ENCODE results near the gene CDC42BPG.

CDC42BPG gene

GRCh38 chr11:64854534-64855502, 10.4 kb upstream of the CDC42BPG start:
- H2AFZ ChIP-seq (ENCODE audit: low read length, unreplicated experiment) = no peak overlapping the region
- H3K27me3 ChIP-seq (ENCODE audit: insufficient read depth, low read length) = no peaks in the 10 kb centered on the region
- H3K79me2 ChIP-seq (ENCODE audit: control insufficient read depth, insufficient read depth, low read length, unreplicated experiment) = peaks cover 5% of the 10 kb centered on the region
- peaks cover 10% of the 10 kb centered on the region; the same call in 1 of the 2 replicates for H3K36me3 ChIP-seq (ENCODE audit: insufficient read depth, low read length)
- H3K4me3 ChIP-seq (ENCODE audit: low read depth, low read length) = peak overlapping the region; percentile 48; the same call in 1 of the 2 replicates
- H3K27ac ChIP-seq (ENCODE audit: low read depth, low read length) = peak overlapping the region; percentile 90
- peaks cover 38% of the 10 kb centered on the region for H3K4me1 ChIP-seq (ENCODE audit: control insufficient read depth, insufficient read depth, low read length, unreplicated experiment)

- H2AFZ ChIP-seq (ENCODE audit: low read length, unreplicated experiment) = no peak overlapping the region
- H3K27ac ChIP-seq (ENCODE audit: low read depth, low read length) = peak overlapping the region; percentile 90; the same call in 1 of the 2 replicates
- H3K36me3 ChIP-seq (ENCODE audit: insufficient read depth, low read length) = peaks cover 10% of the 10 kb centered on the region; the same call in 1 of the 2 replicates
- H3K79me2 ChIP-seq (ENCODE audit: control insufficient read depth, insufficient read depth, low read length, unreplicated experiment) = peaks cover 5% of the 10 kb centered on the region
- no peak overlapping the region; the same call in 1 of the 2 replicates for H3K4me3 ChIP-seq (ENCODE audit: low read depth, low read length)
- H3K27me3 ChIP-seq (ENCODE audit: insufficient read depth, low read length) = no peaks in the 10 kb centered on the region
- peaks cover 38% of the 10 kb centered on the region for H3K4me1 ChIP-seq (ENCODE audit: control insufficient read depth, insufficient read depth, low read length, unreplicated experiment)
Measured at GRCh38 chr11:64854157-64854533, 9.7 kb upstream of the CDC42BPG start.

DNA sequence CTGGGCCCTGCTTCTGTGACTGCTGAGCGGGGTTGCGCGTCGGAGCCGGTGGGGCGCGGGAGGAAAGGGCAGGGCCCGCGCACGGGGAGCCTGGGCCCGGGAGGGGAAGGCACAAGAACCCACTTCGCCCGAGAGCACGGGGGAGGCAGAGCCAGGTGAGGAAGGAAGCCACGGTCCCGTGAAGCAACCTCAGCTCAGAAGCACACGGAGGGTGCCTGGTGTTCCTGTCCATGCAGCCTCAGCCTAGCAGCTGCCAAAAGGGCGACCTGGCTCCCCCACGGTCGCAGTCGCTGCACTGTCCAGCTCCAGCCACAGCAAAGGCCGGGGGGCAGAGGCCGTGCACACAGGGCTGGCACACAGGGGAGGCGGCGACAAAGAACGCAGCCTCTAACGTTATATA, 9.3 kb upstream of the CDC42BPG start:
- no peak overlapping the region for H3K27ac ChIP-seq (ENCODE audit: low read depth, low read length)
- H3K4me1 ChIP-seq (ENCODE audit: control insufficient read depth, insufficient read depth, low read length, unreplicated experiment) = peaks cover 35% of the 10 kb centered on the region

DNA sequence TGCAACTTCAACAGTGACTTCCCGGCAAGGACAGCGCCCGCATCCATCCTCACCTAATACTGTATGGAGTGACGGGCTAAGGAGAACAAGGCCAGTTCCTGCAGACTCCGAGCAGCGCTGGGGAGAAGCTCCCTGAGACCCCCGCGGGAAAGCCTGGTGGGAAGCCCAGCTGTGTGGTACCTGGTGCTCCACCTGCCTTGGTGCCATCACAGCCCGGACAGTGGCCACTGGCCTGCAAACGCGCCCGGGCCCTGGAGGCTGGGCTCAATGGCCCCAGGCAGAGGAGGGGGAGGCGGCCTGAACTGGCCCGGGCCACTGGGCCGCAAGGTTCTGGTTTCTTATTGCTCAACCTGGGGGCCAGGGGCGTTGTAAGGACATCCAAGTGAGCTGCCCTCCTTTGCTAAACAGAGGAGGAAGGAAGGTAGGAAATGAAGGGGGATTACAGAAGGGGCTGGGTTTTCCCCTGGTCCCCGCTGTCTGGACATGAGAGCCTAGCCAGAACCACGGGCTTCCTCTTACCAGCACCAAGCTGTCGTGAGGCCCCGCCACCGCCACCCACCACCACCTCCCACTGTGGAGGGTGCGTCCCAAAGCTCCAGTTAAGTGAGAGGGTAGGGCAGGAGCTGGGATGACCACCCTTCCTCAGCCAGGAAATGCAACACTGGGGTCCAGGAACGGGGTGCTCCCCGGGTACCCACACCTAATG, 8.5 kb upstream of the CDC42BPG start:
- Histone ChIP-seq H3K27me3 (ENCODE audit: insufficient read depth, low read length) (no peaks in the 10 kb centered on the region), H3K4me3 (ENCODE audit: low read depth, low read length) (no peak overlapping the region), H3K4me1 (ENCODE audit: control insufficient read depth, insufficient read depth, low read length, unreplicated experiment) (peaks cover 35% of the 10 kb centered on the region), H3K36me3 (ENCODE audit: insufficient read depth, low read length) (peaks cover 10% of the 10 kb centered on the region; the same call in 1 of the 2 replicates), H3K79me2 (ENCODE audit: control insufficient read depth, insufficient read depth, low read length, unreplicated experiment) (peaks cover 5% of the 10 kb centered on the region), H2AFZ (ENCODE audit: low read length, unreplicated experiment) (no peak overlapping the region), H3K27ac (ENCODE audit: low read depth, low read length) (no peak overlapping the region)

More for the DNA sequence above, 9.3 kb upstream of the CDC42BPG start:
- H2AFZ ChIP-seq (ENCODE audit: low read length, unreplicated experiment) = no peak overlapping the region
- peaks cover 5% of the 10 kb centered on the region for H3K79me2 ChIP-seq (ENCODE audit: control insufficient read depth, insufficient read depth, low read length, unreplicated experiment)
- no peak overlapping the region for H3K4me3 ChIP-seq (ENCODE audit: low read depth, low read length)
- H3K36me3 ChIP-seq (ENCODE audit: insufficient read depth, low read length) = peaks cover 10% of the 10 kb centered on the region; the same call in 1 of the 2 replicates
- H3K27me3 ChIP-seq (ENCODE audit: insufficient read depth, low read length) = no peaks in the 10 kb centered on the region

- H3K79me2 ChIP-seq (ENCODE audit: control insufficient read depth, insufficient read depth, low read length, unreplicated experiment) = peaks cover 5% of the 10 kb centered on the region
- H3K27me3 ChIP-seq (ENCODE audit: insufficient read depth, low read length) = no peaks in the 10 kb centered on the region
- no peak overlapping the region for H2AFZ ChIP-seq (ENCODE audit: low read length, unreplicated experiment)
- H3K36me3 ChIP-seq (ENCODE audit: insufficient read depth, low read length) = peaks cover 10% of the 10 kb centered on the region; the same call in 1 of the 2 replicates
- no peak overlapping the region for H3K27ac ChIP-seq (ENCODE audit: low read depth, low read length)
- no peak overlapping the region for H3K4me3 ChIP-seq (ENCODE audit: low read depth, low read length)
- H3K4me1 ChIP-seq (ENCODE audit: control insufficient read depth, insufficient read depth, low read length, unreplicated experiment) = peaks cover 32% of the 10 kb centered on the region
Measured at GRCh38 chr11:64851831-64852351, 7.4 kb upstream of the CDC42BPG start.

GRCh38 chr11:64850979-64851567, 6.6 kb upstream of the CDC42BPG start:
- no peak overlapping the region for H3K27ac ChIP-seq (ENCODE audit: low read depth, low read length)
- H2AFZ ChIP-seq (ENCODE audit: low read length, unreplicated experiment) = no peak overlapping the region
- H3K4me1 ChIP-seq (ENCODE audit: control insufficient read depth, insufficient read depth, low read length, unreplicated experiment) = peaks cover 24% of the 10 kb centered on the region
- peaks cover 5% of the 10 kb centered on the region for H3K79me2 ChIP-seq (ENCODE audit: control insufficient read depth, insufficient read depth, low read length, unreplicated experiment)
- H3K4me3 ChIP-seq (ENCODE audit: low read depth, low read length) = no peak overlapping the region
- no peaks in the 10 kb centered on the region for H3K27me3 ChIP-seq (ENCODE audit: insufficient read depth, low read length)
- peaks cover 10% of the 10 kb centered on the region; the same call in 1 of the 2 replicates for H3K36me3 ChIP-seq (ENCODE audit: insufficient read depth, low read length)

DNA sequence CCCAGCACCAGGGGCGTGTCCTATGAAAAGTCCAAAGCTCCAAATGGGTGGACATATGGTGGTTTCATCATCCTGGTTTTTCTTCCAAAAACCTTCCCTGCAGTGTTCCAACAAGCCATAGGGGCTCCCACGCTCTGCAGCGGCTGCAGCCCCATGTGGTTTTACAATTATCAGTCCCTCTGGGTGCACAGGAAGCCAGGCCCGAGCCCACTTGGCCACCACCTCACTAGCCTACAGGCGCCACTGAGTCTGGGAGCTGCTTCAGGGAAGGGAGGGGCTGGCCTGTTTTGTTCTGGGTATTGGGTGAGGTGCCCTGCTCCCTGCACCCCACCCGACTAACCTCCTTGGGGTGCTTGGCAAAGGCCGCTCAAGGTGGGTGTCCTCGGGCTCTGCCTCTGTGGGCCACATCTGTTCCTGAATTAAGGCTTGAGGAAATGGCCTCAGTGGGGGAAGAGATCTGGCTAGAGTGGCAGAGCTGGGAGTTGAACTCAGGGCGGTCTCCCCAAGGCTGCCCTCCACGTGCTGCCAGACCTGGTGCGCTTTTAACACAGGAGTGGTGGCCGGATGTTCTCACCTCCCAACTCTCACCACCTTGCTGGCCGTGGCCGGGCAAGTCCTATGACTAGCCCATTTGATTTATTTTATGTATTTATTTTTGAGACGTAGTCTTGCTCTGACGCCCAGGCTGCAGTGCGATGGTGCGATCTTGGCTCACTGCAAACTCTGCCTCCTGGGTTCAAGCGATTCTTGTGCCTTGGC, 5.3 kb upstream of the CDC42BPG start:
- H3K4me3 ChIP-seq (ENCODE audit: low read depth, low read length) = no peak overlapping the region
- H3K79me2 ChIP-seq (ENCODE audit: control insufficient read depth, insufficient read depth, low read length, unreplicated experiment) = peaks cover 5% of the 10 kb centered on the region
- no peaks in the 10 kb centered on the region for H3K27me3 ChIP-seq (ENCODE audit: insufficient read depth, low read length)
- H2AFZ ChIP-seq (ENCODE audit: low read length, unreplicated experiment) = no peak overlapping the region
- peaks cover 10% of the 10 kb centered on the region; the same call in 1 of the 2 replicates for H3K36me3 ChIP-seq (ENCODE audit: insufficient read depth, low read length)
- peaks cover 13% of the 10 kb centered on the region for H3K4me1 ChIP-seq (ENCODE audit: control insufficient read depth, insufficient read depth, low read length, unreplicated experiment)
- no peak overlapping the region for H3K27ac ChIP-seq (ENCODE audit: low read depth, low read length)

- Histone ChIP-seq H3K27ac (ENCODE audit: low read depth, low read length) (no peak overlapping the region), H3K79me2 (ENCODE audit: control insufficient read depth, insufficient read depth, low read length, unreplicated experiment) (peaks cover under 1% of the 10 kb centered on the region), H3K4me3 (ENCODE audit: low read depth, low read length) (no peak overlapping the region)
Measured at GRCh38 chr11:64848826-64849597, 4.6 kb upstream of the CDC42BPG start.

DNA sequence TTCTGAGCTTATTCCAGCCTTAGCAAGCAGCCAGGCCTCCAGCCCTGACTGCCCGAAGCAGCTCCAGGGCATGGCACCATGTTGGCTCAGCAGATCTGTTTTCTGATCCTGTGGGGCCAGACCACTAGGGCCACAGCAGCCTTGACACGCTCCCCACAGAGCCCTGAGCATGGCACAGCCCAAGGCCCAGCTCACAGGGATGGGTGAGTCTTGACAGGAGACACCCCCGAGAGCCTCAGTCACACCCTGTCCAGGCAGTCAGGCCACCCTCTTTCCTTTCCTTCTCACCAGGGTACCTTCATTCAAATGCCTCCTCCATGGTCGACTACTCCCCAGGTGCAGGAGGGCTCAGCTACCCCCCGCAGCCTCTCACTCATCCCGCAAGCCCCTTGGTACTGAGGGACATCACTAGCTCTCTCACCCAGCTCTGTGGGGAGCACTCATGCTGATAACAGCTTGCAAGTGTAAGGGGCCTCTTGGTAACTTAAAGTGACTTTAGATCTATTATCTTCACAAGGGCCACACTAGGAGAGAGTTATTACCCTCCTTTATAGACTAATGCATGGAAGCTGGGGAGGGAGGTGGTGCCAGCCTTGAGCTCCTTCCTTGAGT, 3.9 kb upstream of the CDC42BPG start:
- H3K36me3 ChIP-seq (ENCODE audit: insufficient read depth, low read length) = no peaks in the 10 kb centered on the region
- H3K4me1 ChIP-seq (ENCODE audit: control insufficient read depth, insufficient read depth, low read length, unreplicated experiment) = peaks cover 14% of the 10 kb centered on the region
- H3K4me3 ChIP-seq (ENCODE audit: low read depth, low read length) = no peak overlapping the region
- H3K27ac ChIP-seq (ENCODE audit: low read depth, low read length) = no peak overlapping the region
- no peak overlapping the region for H2AFZ ChIP-seq (ENCODE audit: low read length, unreplicated experiment)
- no peaks in the 10 kb centered on the region for H3K27me3 ChIP-seq (ENCODE audit: insufficient read depth, low read length)
- H3K79me2 ChIP-seq (ENCODE audit: control insufficient read depth, insufficient read depth, low read length, unreplicated experiment) = no peaks in the 10 kb centered on the region

More at GRCh38 chr11:64848826-64849597, 4.6 kb upstream of the CDC42BPG start:
- Histone ChIP-seq H2AFZ (ENCODE audit: low read length, unreplicated experiment) (no peak overlapping the region), H3K4me1 (ENCODE audit: control insufficient read depth, insufficient read depth, low read length, unreplicated experiment) (peaks cover 7% of the 10 kb centered on the region), H3K27me3 (ENCODE audit: insufficient read depth, low read length) (no peaks in the 10 kb centered on the region), H3K36me3 (ENCODE audit: insufficient read depth, low read length) (peaks cover 4% of the 10 kb centered on the region; the same call in 1 of the 2 replicates)

All from ACC112 (cell line).